Retinal pigment epithelial cell (primary cell): ENCODE results near the gene OTC.
A peak's percentile ranks its signal among the peaks of the same experiment; 100 is the strongest.

Experiments used
- DNase-seq: peaks from one replicate; pipeline ENCODE4 v3.0.0-alpha.2; 2010; ENCODE audit warnings: low read depth
- H3K4me3 ChIP-seq: 2 replicates; pipeline ENCODE4 v1.5.1; 2011; ENCODE audit warnings: mild to moderate bottlenecking, low read length, control low read depth, moderate library complexity
- CTCF ChIP-seq: conservative IDR thresholded peaks from 2 replicates; pipeline ENCODE4 v1.5.1; 2011; ENCODE audit warnings: low read depth, low read length, control low read depth, inconsistent platforms

The OTC gene

GRCh38 chrX:38438321-38438720 is 85.9 kb downstream of the OTC start:
- no peak overlapping the region for H3K4me3 ChIP-seq
- no peak for DNase-seq
- TF ChIP-seq CTCF, result no peak

- TF ChIP-seq CTCF, result no peak
- H3K4me3 ChIP-seq, result no peak overlapping the region
- no peak for DNase-seq
These were observed 100.2 kb downstream of the OTC start for GRCh38 chrX:38452603-38453002.

GRCh38 chrX:38458071-38458470 is 105.7 kb downstream of the OTC start:
- no peak overlapping the region for H3K4me3 ChIP-seq
- DNase-seq, result no peak
- TF ChIP-seq CTCF, result peak; percentile 23

- TF ChIP-seq CTCF, result no peak
- no peak for DNase-seq
- no peak overlapping the region for H3K4me3 ChIP-seq
These were observed 109.9 kb downstream of the OTC start for GRCh38 chrX:38462257-38462656.

GRCh38 chrX:38465686-38466085 is 113.3 kb downstream of the OTC start:
- DNase-seq, result no peak
- H3K4me3 ChIP-seq, result no peak overlapping the region
- TF ChIP-seq CTCF, result no peak

GRCh38 chrX:38468563-38469157 is 116.3 kb downstream of the OTC start:
- H3K4me3 ChIP-seq, result no peak overlapping the region
- TF ChIP-seq CTCF, result no peak
- no peak for DNase-seq
